Uterus (tissue), 4 donors: Measurements from ENCODE around the gene MYBPC3. TPM values are rescaled to one million over a fixed set of nuclear protein-coding genes. Genes with fewer than 3 reads are reported as not detected.

Experiments
- DNase-seq, 2 donors: peaks; one replicate each; pipeline ENCODE4 v3.0.0-alpha.2; 2019 to 2020
- H3K27ac ChIP-seq, 2 donors: fragments of 200-600 bp; sonication (generic); 1 replicate in 1 of 2; 2 replicates in 1 of 2; pipeline ENCODE4 v1.5.1; 2016 to 2018
- H3K27me3 ChIP-seq, 2 donors: fragments of 200-600 bp; sonication (generic); one replicate each; pipeline ENCODE4 v1.5.1; 2018 to 2019; ENCODE audit warnings: control low read depth in 1 of 2
- H3K36me3 ChIP-seq, 2 donors: fragments of 200-600 bp; sonication (generic); one replicate each; pipeline ENCODE4 v1.5.1; 2019; ENCODE audit warnings: control low read depth in 1 of 2
- H3K4me1 ChIP-seq, 2 donors: fragments of 200-600 bp; sonication (generic); one replicate each; pipeline ENCODE4 v1.5.1; 2018 to 2019; ENCODE audit warnings: control low read depth in 1 of 2
- H3K4me3 ChIP-seq, 2 donors: fragments of 200-600 bp; sonication (generic); 1 replicate in 1 of 2; 2 replicates in 1 of 2; pipeline ENCODE4 v1.5.1; 2018 to 2019; ENCODE audit warnings: mild to moderate bottlenecking in 1 of 2
- H3K9me3 ChIP-seq, 2 donors: fragments of 200-600 bp; sonication (generic); one replicate each; pipeline ENCODE4 v1.5.1; 2019; ENCODE audit warnings: control low read depth in 1 of 2
- POLR2A ChIP-seq, 2 donors: fragments of 450-650 bp; IDR thresholded peaks; one replicate each; pipeline ENCODE4 v1.6.1; 2016; ENCODE audit warnings: antibody characterized with exemption in 2 of 2, mild to moderate bottlenecking in 1 of 2, moderate library complexity in 1 of 2
- intact Hi-C: fragments of 100-400 bp; cut with DNase I; formaldehyde crosslinking; loops from one replicate; pipeline ENCODE4 v1.15.1; 2023; ENCODE audit warnings: low total_unique reads
- total RNA-seq, 4 donors: library from RNA; depleted of rRNA in 3 of 4; stranded (reverse); fragments of >200 nt in 3 of 4; gene quantifications; one replicate each; pipeline versions ENCODE4 v1.1.0 to v1.2.4, GENCODE V29; 2014 to 2023
- TF ChIP-seq, protein P1 (sequence below), 4 experiments: fragments of 200-600 bp in 2 of 4; fragments of 450-650 bp in 2 of 4; sonication (generic) in 2 of 4; IDR thresholded peaks; one replicate each; pipeline ENCODE4 v1.5.1; 2016 to 2019; ENCODE audit warnings: antibody characterized with exemption in 4 of 4, mild to moderate bottlenecking in 2 of 4, moderate library complexity in 1 of 4
- donor health status: DM: yes; HTN: yes; CAD: no.

The MYBPC3 gene
- total RNA-seq, 4 donors from 2014 or later: 0.09 to 0.14 TPM; not detected in 2

DNA sequence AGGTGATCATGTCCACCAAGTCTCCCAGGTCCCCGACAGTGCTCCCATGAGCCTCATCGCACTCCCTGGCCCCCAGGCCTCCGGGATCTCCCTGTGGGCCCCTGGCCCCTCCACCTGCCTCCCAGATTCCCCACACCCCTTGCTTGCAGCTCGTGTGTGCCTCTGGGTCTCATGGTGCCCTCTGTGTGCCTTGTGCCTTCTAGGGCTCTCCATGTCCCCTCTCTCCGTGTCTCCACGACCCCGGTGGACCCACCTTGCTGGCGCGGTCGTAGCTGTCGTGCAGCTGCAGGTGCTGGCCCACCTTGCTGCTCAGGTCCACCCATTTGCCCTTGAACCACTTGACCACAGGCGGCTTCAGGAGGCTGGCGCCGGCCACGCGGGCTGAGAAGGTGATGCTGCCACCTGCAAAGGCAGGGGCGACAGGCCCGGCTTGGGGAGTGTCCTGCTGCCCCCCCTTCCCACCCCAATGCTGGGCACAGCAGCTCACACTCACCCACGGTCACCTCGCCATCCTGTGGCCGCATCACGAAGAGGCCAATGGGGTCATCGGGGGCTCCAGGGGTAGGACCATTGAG, 2.9 kb downstream of the MYBPC3 start:
- Histone ChIP-seq H3K9me3 (no peaks in the 10 kb centered on the region), H3K36me3 (no peaks in the 10 kb centered on the region), H3K4me3 (no peak overlapping the region), H3K27ac (no peak overlapping the region), H3K4me1 (no peaks in the 10 kb centered on the region), H3K27me3 (no peaks in the 10 kb centered on the region)
- intact Hi-C loops: loop anchor here (10.0 kb wide), 1 partner anchor 185 kb away; no protein-coding TSS in a partner anchor
- TF ChIP-seq, protein P1, sequence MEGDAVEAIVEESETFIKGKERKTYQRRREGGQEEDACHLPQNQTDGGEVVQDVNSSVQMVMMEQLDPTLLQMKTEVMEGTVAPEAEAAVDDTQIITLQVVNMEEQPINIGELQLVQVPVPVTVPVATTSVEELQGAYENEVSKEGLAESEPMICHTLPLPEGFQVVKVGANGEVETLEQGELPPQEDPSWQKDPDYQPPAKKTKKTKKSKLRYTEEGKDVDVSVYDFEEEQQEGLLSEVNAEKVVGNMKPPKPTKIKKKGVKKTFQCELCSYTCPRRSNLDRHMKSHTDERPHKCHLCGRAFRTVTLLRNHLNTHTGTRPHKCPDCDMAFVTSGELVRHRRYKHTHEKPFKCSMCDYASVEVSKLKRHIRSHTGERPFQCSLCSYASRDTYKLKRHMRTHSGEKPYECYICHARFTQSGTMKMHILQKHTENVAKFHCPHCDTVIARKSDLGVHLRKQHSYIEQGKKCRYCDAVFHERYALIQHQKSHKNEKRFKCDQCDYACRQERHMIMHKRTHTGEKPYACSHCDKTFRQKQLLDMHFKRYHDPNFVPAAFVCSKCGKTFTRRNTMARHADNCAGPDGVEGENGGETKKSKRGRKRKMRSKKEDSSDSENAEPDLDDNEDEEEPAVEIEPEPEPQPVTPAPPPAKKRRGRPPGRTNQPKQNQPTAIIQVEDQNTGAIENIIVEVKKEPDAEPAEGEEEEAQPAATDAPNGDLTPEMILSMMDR (IDR thresholded peaks at IDR 0.05): no peak
- TF ChIP-seq POLR2A (IDR thresholded peaks at IDR 0.05): no peak
- no peak for DNase-seq

DNA sequence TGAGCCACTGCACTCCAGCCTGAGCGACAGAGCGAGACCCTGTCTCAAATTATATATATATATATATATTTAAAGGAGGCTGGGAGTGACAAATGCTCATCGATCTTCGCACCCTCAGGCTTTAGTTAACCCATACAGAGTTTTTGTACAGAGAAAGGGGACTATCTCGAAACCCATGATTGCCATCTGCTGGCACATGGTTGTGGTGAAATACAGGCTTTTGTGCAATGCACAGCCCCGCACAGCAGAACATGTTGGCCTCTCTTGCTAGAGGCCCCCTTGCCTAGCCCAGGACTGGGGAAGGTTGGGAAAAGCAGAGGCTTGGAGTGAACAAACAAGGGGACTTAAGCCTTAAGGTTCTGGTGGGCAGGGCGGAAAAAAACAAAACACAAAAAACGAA, 3.6 kb downstream of the MYBPC3 start:
- Histone ChIP-seq H3K27me3 (no peaks in the 10 kb centered on the region), H3K9me3 (no peaks in the 10 kb centered on the region), H3K27ac (no peak overlapping the region), H3K36me3 (no peaks in the 10 kb centered on the region), H3K4me1 (no peaks in the 10 kb centered on the region), H3K4me3 (no peak overlapping the region)
- TF ChIP-seq, protein P1 (IDR thresholded peaks at IDR 0.05): no peak
- no peak for TF ChIP-seq POLR2A (IDR thresholded peaks at IDR 0.05)
- intact Hi-C loops: loop anchor here (10.0 kb wide), 1 partner anchor 184 kb away; no protein-coding TSS in a partner anchor
- no peak for DNase-seq

DNA sequence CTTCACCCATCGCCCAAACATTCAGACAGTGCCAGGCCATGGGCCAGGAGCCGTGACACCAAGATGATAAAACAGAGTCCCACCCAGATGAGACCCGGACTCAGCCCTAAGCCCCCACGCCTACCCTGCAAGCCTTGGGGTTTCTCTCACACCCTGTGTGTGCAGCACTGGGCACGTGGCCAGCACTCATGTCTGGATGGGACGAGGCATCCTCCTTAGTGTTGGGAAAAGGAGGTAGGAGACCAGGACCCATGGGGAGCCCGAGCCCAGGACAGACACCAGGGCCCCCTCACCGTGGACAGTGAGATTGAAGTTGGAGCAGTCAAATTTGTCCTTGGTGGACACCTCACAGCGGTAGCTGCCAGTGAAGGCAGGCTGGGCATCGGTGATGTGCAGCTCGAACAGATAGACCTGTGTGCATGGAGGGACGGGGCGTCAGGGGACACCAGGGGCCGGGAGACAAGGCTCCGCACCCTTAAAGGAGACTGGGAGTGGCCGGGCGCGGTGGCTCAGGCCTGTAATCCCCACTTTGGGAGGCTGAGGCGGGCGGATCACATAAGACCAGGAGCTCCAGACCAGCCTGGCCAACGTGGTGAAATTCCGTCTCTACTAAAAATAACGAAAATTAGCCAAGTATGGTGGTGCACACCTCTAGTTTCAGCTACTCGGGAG, 4.2 kb downstream of the MYBPC3 start:
- Histone ChIP-seq H3K4me1 (no peaks in the 10 kb centered on the region), H3K36me3 (no peaks in the 10 kb centered on the region), H3K9me3 (no peaks in the 10 kb centered on the region), H3K27me3 (no peaks in the 10 kb centered on the region), H3K4me3 (no peak overlapping the region), H3K27ac (no peak overlapping the region)
- no peak for TF ChIP-seq POLR2A (IDR thresholded peaks at IDR 0.05)
- TF ChIP-seq, protein P1 (IDR thresholded peaks at IDR 0.05): no peak
- no peak for DNase-seq
- intact Hi-C loops: loop anchor here (10.0 kb wide), 1 partner anchor 183 kb away; no protein-coding TSS in a partner anchor

DNA sequence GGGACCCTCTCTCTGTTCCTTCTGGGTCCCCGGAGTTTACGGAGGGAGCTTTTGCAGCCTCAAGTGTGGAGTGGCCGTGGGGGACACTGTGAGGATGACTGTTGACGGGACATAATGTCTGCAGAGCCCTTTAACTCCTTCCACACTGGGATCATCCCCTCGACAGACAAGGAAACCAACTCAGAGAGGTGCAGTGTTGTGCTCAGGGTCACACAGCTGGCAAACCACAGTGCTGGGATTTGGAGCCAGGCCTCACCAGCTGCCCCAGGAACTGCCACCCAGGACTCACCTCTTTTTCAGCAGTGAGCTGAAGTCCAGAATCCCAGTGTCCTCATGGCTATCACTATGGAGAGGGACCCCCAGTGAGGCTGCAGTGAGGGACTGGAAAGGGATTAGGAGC, 5.4 kb downstream of the MYBPC3 start:
- no peaks in the 10 kb centered on the region for H3K9me3 ChIP-seq
- intact Hi-C loops: loop anchor here (10.0 kb wide), 1 partner anchor 182 kb away; no protein-coding TSS in a partner anchor
- no peaks in the 10 kb centered on the region for H3K36me3 ChIP-seq
- H3K27ac ChIP-seq: no peak overlapping the region
- no peaks in the 10 kb centered on the region for H3K27me3 ChIP-seq
- TF ChIP-seq, protein P1 (IDR thresholded peaks at IDR 0.05): no peak
- TF ChIP-seq POLR2A (IDR thresholded peaks at IDR 0.05): no peak
- H3K4me1 ChIP-seq: no peaks in the 10 kb centered on the region
- H3K4me3 ChIP-seq: no peak overlapping the region
- DNase-seq: no peak

DNA sequence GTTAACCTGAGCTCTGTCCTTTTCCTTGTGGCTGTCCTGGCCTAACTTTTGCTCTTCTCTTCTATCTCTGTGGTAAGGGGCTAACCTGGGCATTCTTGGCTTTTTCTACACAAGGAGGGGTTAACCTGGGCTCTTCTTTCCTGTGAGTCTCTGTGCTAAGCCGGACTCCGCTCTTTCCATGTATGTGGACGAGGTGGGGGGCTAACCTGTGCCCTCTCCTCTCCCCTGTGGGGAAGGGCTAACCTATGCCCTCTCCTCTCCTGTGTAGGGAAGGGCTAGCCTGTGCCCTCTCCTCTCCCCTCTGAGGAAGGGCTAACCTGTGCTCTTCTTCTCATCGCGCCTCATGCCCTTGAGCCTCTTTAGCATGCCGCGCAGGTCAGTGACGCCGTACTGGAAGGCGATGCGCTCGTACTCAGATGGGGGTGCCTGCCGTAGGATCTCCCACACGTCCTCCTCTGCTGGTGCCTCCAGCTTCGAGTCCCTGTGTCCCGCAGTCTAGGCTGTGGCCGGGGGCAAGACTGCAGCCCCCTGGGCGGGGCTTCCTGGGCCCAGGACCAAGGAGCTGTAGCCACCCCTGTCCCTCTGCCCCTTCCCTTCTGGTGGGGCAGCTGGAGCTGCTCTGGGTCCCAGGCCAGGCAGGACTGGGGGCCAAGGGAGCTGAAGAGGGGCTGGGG, 6.5 kb downstream of the MYBPC3 start:
- H3K36me3 ChIP-seq: no peaks in the 10 kb centered on the region
- TF ChIP-seq POLR2A (IDR thresholded peaks at IDR 0.05): no peak
- TF ChIP-seq, protein P1 (IDR thresholded peaks at IDR 0.05): no peak

More for the DNA sequence above, 6.5 kb downstream of the MYBPC3 start:
- intact Hi-C loops: loop anchor here (10.0 kb wide), 1 partner anchor 181 kb away; no protein-coding TSS in a partner anchor
- no peaks in the 10 kb centered on the region for H3K4me1 ChIP-seq
- no peak overlapping the region for H3K27ac ChIP-seq
- H3K9me3 ChIP-seq: no peaks in the 10 kb centered on the region
- DNase-seq: no peak
- H3K27me3 ChIP-seq: no peaks in the 10 kb centered on the region
- H3K4me3 ChIP-seq: no peak overlapping the region
